ENCODE measurements around the gene CD37.
A peak's percentile ranks its signal among the peaks of the same experiment; 100 is the strongest.
"Not testable (repeated sequence)": the region's sequence is repeated elsewhere in the genome, so short reads cannot be mapped to it uniquely, and the experiment has no call there.

The CD37 gene

GRCh38 chr19:49331616-49332055 lies 3.6 kb upstream of the CD37 start:
- peak; percentile 84 for DNase-seq

- DNase-seq, result not testable (repeated sequence)
Measured at GRCh38 chr19:49332691-49333417, 2.4 kb upstream of the CD37 start.

DNA sequence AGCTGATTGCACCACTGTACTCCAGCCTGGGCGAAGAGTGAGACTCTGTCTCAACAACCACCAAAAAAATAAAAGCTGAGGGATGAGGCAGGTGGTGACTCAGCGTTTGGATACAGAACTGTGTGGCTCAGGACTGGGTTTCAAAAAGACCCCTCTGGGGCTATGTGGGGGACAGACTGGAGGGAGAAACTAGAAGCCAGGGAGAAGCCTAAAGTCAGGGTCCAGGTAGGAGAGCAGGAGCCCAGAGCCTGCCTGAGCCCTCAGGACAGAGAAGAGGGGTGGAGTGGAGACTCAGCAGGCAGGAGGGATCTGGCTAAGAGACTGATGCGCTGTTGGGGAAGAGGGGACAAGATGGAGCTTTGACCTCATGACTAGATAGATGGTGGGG lies 1.8 kb upstream of the CD37 start:
- DNase-seq, result no peak

DNA sequence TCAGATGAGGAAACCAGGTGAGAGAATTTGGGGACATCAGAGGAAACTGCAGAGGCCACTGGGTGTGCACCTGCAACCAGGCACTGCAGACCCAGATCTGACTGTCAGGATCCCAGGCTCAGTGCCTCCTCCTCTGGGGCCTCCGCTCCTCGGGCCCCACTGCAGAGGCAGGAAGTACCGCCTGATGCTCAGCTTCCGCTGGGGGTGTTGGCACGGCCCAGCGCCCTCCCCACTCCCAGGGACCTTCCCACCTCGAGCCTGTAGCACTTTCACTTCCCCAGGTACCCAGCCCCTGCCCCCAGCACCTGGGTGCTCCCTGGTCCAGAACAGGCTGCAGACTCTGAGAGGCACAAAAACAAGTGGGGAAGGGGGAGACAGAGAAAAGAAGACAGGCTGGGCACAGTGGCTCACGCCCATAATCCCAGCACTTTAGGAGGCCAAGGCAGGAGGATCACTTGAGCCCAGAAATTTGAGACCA lies 1.4 kb upstream of the CD37 start:
- peak; percentile 34 for DNase-seq

DNA sequence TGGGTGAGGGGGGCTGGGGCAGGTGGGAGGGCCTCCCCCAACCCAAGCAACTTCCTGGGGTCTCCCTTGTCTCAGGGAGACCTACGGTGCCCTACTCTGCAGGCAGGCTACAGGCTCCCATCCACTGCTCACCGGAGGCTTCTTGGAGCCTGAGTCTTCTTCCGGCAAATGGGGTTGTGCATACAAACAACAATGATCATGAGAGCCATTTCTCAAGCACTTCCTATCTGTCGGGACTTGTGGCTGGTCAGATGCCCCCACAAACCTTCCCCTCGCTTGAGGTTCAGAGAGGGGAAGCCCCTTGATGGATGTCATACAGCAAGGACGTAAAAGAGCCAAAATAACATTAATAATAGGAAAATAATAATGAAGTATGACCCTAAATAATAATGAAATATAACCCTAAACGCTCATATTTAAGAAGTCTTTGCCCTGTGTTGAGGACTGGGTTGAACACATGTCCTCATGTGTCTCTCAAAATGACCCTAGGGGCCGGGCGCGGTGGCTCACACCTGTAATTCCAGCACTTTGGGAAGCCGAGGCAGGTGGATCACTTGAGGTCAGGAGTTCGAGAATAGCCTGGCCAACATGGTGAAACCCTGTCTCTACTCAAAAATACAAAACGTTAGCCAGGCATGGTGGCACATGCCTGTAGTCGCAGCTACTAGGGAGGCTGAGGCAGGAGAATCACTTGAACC lies 727 bp downstream of the CD37 start:
- peak; percentile 57 for DNase-seq

DNA sequence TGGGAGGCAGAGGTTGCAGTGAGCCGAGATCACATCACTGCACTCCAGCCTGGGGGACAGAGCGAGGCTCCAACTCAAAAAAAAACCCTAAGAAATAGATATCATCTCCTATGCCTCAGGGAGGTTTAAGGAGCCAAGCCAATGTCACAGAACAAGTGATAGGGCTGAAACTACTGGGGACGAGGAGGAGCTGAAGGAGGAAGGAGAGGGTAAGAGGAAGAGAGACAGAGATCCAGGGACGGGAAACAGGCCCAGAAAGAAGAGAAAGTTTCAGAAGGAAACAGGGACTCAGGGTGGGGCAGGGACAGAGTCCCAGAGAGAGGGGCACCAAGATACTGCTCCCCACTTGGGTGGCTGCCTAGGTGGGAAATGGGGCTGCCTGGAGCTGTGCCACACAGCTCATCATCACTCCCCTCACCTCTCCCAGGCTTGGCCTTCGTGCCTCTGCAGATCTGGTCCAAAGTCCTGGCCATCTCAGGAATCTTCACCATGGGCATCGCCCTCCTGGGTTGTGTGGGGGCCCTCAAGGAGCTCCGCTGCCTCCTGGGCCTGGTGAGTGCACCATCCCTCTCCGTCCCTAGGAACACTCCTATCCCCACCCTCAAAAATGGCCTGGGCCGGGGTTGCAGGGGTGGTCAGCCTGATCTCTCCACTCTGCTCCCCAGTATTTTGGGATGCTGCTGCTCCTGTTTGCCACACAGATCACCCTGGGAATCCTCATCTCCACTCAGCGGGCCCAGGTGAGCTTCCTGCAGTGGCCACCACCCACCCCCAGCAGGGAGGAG lies 1.5 kb downstream of the CD37 start:
- DNase-seq, result no peak

GRCh38 chr19:49337267-49338022 lies 2.2 kb downstream of the CD37 start:
- no peak for DNase-seq

DNA sequence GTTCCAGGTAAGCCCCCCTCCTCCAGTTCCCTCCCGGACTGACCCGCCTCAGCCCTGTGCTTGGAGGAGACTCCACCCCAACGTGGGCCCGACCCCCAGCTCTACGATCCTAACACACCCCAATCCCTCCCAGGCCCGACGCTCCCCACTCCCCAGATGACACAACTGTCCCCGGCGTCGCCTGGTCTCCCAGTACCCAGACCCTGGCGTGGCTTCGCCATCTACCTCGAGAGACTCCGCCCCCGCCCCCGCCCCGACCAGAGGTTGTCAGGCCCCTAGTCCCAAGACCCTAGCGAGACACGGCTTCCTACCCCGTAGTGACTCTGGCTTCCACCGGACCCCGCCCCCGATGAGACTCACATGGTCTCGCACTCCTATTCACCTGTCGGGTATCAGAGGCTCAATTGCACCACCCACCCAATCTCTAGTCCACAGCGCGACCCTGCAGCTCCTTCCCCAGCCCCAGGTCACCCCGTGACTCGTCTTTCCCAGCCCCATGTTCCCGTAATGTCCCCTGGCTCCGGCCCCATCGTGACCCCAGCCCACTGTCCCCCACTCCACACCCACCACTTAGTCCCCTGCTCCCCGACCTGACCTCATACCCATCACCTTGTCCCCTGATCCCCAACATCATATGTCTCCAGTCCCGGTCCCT lies 2.9 kb downstream of the CD37 start:
- DNase-seq, result no peak

DNA sequence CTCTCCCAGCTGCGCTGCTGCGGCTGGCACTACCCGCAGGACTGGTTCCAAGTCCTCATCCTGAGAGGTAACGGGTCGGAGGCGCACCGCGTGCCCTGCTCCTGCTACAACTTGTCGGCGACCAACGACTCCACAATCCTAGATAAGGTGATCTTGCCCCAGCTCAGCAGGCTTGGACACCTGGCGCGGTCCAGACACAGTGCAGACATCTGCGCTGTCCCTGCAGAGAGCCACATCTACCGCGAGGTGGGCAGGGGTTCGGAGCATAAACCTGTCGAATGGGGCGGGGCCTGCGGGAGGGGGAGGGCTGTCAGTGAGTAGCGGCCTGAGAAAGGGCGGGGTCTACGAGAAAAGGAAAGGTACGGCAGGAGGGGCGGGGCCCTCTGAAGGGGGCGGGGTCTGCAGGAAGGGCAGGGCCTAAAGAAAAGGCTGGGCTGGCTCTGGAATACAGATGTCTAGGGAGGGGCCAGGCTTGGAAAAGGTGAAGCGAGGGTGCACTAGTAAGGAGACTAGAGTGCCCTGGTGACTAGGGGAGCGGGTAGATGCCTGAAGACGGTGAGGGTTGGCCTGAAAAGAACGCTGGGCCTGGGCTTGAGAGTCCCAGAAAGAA lies 3.6 kb downstream of the CD37 start:
- DNase-seq, result peak; percentile 38

GRCh38 chr19:49339301-49340068 lies 4.3 kb downstream of the CD37 start:
- DNase-seq, result no peak

GRCh38 chr19:49340069-49340864 lies 5.1 kb downstream of the CD37 start:
- DNase-seq, result no peak

DNA sequence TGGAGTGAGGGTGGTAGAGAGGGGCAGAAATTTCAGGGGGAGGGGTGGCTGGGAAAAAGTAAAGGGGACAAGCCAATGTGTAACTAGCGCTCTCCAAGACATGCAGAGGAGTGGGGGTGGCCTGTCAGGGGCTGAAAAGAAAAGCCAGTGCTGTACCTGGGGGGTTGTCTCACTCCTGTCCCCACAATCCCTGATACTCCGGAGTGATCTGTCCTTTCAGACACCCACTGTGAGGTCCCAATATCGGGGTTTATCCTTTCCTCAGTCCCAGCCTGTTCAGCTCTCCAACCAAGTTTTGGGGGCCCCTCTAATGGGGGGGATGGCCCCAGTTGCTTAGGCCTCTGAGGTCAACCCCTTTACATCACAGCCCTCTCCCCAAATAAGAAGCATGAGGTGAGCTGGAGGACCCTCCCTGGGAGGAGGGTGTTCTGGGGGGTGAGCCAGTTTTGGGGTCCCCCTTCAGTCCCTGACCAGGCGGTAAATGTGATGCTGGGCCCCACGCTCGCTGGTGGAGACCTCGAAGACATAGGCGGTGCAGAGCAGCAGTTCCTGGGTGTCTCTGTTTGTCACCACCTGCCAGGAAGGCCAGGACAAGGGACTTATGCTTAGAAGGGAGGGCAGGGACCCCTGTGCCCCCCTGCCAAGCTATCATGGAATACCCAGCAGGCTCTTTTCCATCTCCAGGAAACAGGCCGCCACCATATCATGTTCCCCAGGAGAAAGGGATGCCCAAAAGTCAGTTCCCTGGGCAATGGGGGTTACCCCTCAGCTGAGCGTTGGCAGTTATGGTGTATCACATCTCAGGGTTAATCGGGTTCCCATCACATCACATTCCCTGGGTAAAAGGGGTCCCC lies 5.9 kb downstream of the CD37 start:
- DNase-seq, result no peak

DNA sequence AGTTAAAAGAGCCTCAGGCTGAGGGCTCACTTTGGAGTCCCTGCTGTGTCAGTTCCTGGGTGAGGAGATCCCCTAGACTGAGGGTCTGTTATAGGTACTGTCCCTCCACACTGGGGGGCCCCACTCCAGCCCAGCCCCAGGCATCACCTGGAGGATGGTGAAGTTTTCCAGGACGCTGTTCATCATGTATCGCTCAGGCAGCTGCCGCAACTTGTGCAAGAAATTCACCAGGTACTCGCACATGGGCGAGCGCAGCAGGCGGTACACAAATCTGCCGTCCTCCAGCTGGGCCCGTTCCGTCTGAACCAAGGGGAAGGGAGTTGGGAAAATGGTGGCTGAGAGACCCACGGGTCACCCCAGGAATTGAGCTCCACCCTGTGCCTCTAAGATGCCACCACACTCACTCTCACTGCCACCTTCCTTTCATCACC lies 7.1 kb downstream of the CD37 start:
- DNase-seq, result no peak

GRCh38 chr19:49343123-49343522 lies 7.9 kb downstream of the CD37 start:
- DNase-seq, result no peak

GRCh38 chr19:49344505-49345423 lies 9.6 kb downstream of the CD37 start:
- no peak for DNase-seq

- DNase-seq, result no peak
Measured at GRCh38 chr19:49347191-49347590, 12.0 kb downstream of the CD37 start.

GRCh38 chr19:49347835-49348234 lies 12.6 kb downstream of the CD37 start:
- peak; percentile 58 for DNase-seq

Data from hematopoietic multipotent progenitor cell treated with erythropoietin and hydrocortisone succinate and interleukin-3 and kit ligand, for 6 days (in vitro differentiated cells).